IMR-90 (cell line): ENCODE results near the gene HSPA12A. TPM values are rescaled to one million over a fixed set of nuclear protein-coding genes. Genes with fewer than 3 reads are reported as not detected.

Source experiments
- ATAC-seq: fragments of 200-7000 bp; cut with Tn5 transposase; 2 replicates; pipeline ENCODE4 v1.9.1; 2020; ENCODE audit warnings: low read depth, mild to moderate bottlenecking, moderate library complexity
- BruUV-seq: library from RNA; stranded (reverse); fragments of 400-500 nt; replicated peaks from 2 replicates; lab custom pipeline; 2021; lab: Mats Ljungman, UMichigan
- CTCF ChIA-PET: fragments of 300-600 bp; formaldehyde crosslinking; extraction: SDS; loops from one replicate; lab custom pipeline; 2021; ENCODE audit warnings: antibody characterized with exemption; lab: Yijun Ruan, JAX
- POLR2A ChIA-PET: fragments of 300-600 bp; sonication (Branson Sonifier 250); formaldehyde crosslinking; loops from one replicate; lab custom pipeline; 2022; ENCODE audit warnings: antibody characterized with exemption; ENCODE audit not compliant: unreplicated experiment; lab: Charles Lee
- DNase-seq: peaks from one replicate; pipeline ENCODE4 v3.0.0; 2013
- H2AFZ ChIP-seq: replicated peaks from 2 replicates; pipeline ENCODE3; 2013; ENCODE audit warnings: low read length, mild to moderate bottlenecking; ENCODE audit not compliant: poor library complexity
- H2AK5ac ChIP-seq: 2 replicates; pipeline ENCODE4 v1.6.1; 2013; ENCODE audit warnings: low read depth, low read length, inconsistent platforms
- H2AK9ac ChIP-seq: replicated peaks from 2 replicates; pipeline ENCODE3; 2013; ENCODE audit warnings: mild to moderate bottlenecking, low read depth, low read length, moderate library complexity; ENCODE audit not compliant: poor library complexity
- H2BK120ac ChIP-seq: 2 replicates; pipeline ENCODE4 v1.6.1; 2013; ENCODE audit warnings: low read depth, low read length, inconsistent platforms
- H2BK15ac ChIP-seq: 3 replicates; pipeline ENCODE4 v1.6.1; 2013; ENCODE audit warnings: low read depth, low read length, inconsistent platforms
- H2BK20ac ChIP-seq: 2 replicates; pipeline ENCODE4 v1.6.1; 2013; ENCODE audit warnings: low read depth, mild to moderate bottlenecking, inconsistent platforms, low read length, moderate library complexity
- H2BK5ac ChIP-seq: 2 replicates; pipeline ENCODE4 v1.6.1; 2013; ENCODE audit warnings: mild to moderate bottlenecking, low read depth, low read length, inconsistent platforms; ENCODE audit not compliant: poor library complexity, severe bottlenecking
- H3K14ac ChIP-seq: replicated peaks from 2 replicates; pipeline ENCODE4 v1.6.1; 2013; ENCODE audit warnings: low read depth, low read length, inconsistent platforms
- H3K18ac ChIP-seq: 2 replicates; pipeline ENCODE4 v1.6.1; 2013; ENCODE audit warnings: low read depth, low read length, control low read depth
- H3K23ac ChIP-seq: 2 replicates; pipeline ENCODE4 v1.6.1; 2013; ENCODE audit warnings: low read depth, low read length, inconsistent platforms
- H3K27ac ChIP-seq: 2 replicates; pipeline ENCODE4 v1.5.1; 2013; ENCODE audit warnings: mild to moderate bottlenecking, control low read depth, low read length; ENCODE audit not compliant: insufficient read depth
- H3K27me3 ChIP-seq: 2 replicates; pipeline ENCODE4 v1.6.1; 2013; ENCODE audit warnings: low read length; ENCODE audit not compliant: control insufficient read depth, insufficient read depth
- H3K36me3 ChIP-seq: 2 replicates; pipeline ENCODE4 v1.6.1; 2013; ENCODE audit warnings: low read length, mixed read lengths; ENCODE audit not compliant: control insufficient read depth, insufficient read depth
- H3K4ac ChIP-seq: 2 replicates; pipeline ENCODE4 v1.6.1; 2013; ENCODE audit warnings: low read depth, low read length, inconsistent platforms
- H3K4me1 ChIP-seq: 2 replicates; pipeline ENCODE4 v1.6.1; 2013; ENCODE audit warnings: low read length, mixed read lengths; ENCODE audit not compliant: control insufficient read depth, insufficient read depth
- H3K4me2 ChIP-seq: 2 replicates; pipeline ENCODE4 v1.6.1; 2013; ENCODE audit warnings: low read depth, mild to moderate bottlenecking, control low read depth, low read length, moderate library complexity
- H3K4me3 ChIP-seq: 2 replicates; pipeline ENCODE4 v1.5.1; 2013; ENCODE audit warnings: low read depth, mild to moderate bottlenecking, control low read depth, low read length, moderate library complexity; ENCODE audit not compliant: insufficient read depth
- H3K56ac ChIP-seq: 2 replicates; pipeline ENCODE4 v1.6.1; 2013; ENCODE audit warnings: low read length, inconsistent platforms; ENCODE audit not compliant: insufficient read depth; ENCODE audit errors: extremely low read depth
- H3K79me1 ChIP-seq, 2 experiments: 2 replicates each; pipeline ENCODE4 v1.6.1; 2013; ENCODE audit warnings: low read length in 2 of 2, inconsistent platforms in 1 of 2, low read depth in 1 of 2
- H3K9ac ChIP-seq: 2 replicates; pipeline ENCODE4 v1.6.1; 2013; ENCODE audit warnings: low read depth, low read length, control low read depth
- H3K9me1 ChIP-seq: 2 replicates; pipeline ENCODE4 v1.6.1; 2013; ENCODE audit warnings: low read length, inconsistent platforms; ENCODE audit not compliant: insufficient read depth
- H3K9me3 ChIP-seq: 2 replicates; pipeline ENCODE4 v1.6.1; 2013; ENCODE audit warnings: low read length; ENCODE audit not compliant: control insufficient read depth, insufficient read depth
- H4K20me1 ChIP-seq: 2 replicates; pipeline ENCODE4 v1.6.1; 2013; ENCODE audit warnings: low read length, inconsistent platforms; ENCODE audit not compliant: insufficient read depth
- H4K5ac ChIP-seq: 2 replicates; pipeline ENCODE4 v1.6.1; 2013; ENCODE audit warnings: mild to moderate bottlenecking, low read depth, low read length, control low read depth
- H4K8ac ChIP-seq, 2 experiments: 2 replicates each; pipeline ENCODE4 v1.6.1; 2013; ENCODE audit warnings: low read depth in 2 of 2, low read length in 2 of 2, control low read depth in 1 of 2, inconsistent platforms in 1 of 2
- H4K91ac ChIP-seq: 2 replicates; pipeline ENCODE4 v1.6.1; 2013; ENCODE audit warnings: low read depth, low read length, inconsistent platforms; ENCODE audit not compliant: insufficient read depth
- BHLHE40 ChIP-seq: fragments of 150-350 bp; IDR thresholded peaks from 2 replicates; pipeline ENCODE4 v1.6.1; 2016; ENCODE audit warnings: mild to moderate bottlenecking, low read depth, low read length
- CEBPB ChIP-seq: IDR thresholded peaks from 2 replicates; pipeline ENCODE4 v1.6.1; 2012; ENCODE audit warnings: low read depth, low read length, improper control_type of control experiment
- CHD1 ChIP-seq: IDR thresholded peaks from 2 replicates; pipeline ENCODE4 v1.6.1; 2012; ENCODE audit warnings: low read depth, low read length, improper control_type of control experiment
- FOS ChIP-seq: fragments of 150-350 bp; IDR thresholded peaks from 2 replicates; pipeline ENCODE4 v1.6.1; 2016; ENCODE audit warnings: low read depth, low read length
- MAFK ChIP-seq: IDR thresholded peaks from 2 replicates; pipeline ENCODE4 v1.6.1; 2012; ENCODE audit warnings: low read depth, low read length, improper control_type of control experiment
- MXI1 ChIP-seq: IDR thresholded peaks from 2 replicates; pipeline ENCODE4 v1.6.1; 2012; ENCODE audit warnings: low read depth, mild to moderate bottlenecking, low read length, moderate library complexity, borderline replicate concordance
- NFE2L2 ChIP-seq: fragments of 150-350 bp; IDR thresholded peaks from 2 replicates; pipeline ENCODE4 v1.6.1; 2016; ENCODE audit warnings: low read depth, mild to moderate bottlenecking, low read length
- POLR2A ChIP-seq: IDR thresholded peaks from 2 replicates; pipeline ENCODE4 v1.6.1; 2012; ENCODE audit warnings: mild to moderate bottlenecking, low read depth, low read length
- RAD21 ChIP-seq: IDR thresholded peaks from 2 replicates; pipeline ENCODE4 v1.6.1; 2012; ENCODE audit warnings: low read length, improper control_type of control experiment
- RCOR1 ChIP-seq: IDR thresholded peaks from 2 replicates; pipeline ENCODE4 v1.6.1; 2012; ENCODE audit warnings: mild to moderate bottlenecking, low read length, improper control_type of control experiment; ENCODE audit not compliant: insufficient replicate concordance
- RFX5 ChIP-seq: IDR thresholded peaks from 2 replicates; pipeline ENCODE4 v1.8.0; 2012; ENCODE audit warnings: low read depth, mild to moderate bottlenecking, low read length, moderate library complexity
- SMC3 ChIP-seq: fragments of 150-350 bp; IDR thresholded peaks from 2 replicates; pipeline ENCODE4 v1.6.1; 2016; ENCODE audit warnings: low read depth, mild to moderate bottlenecking, antibody characterized with exemption, low read length, moderate library complexity
- WGBS, 2 experiments: methylation state at CpG; one replicate each; pipeline versions ENCODE4 v1.1.5 to v1.1.7; 2013; ENCODE audit warnings: missing lambda C conversion rate in 2 of 2; ENCODE audit not compliant: insufficient read length in 1 of 2; ENCODE audit errors: extremely low coverage in 2 of 2; 5-methylcytosine and 5-hydroxymethylcytosine counted together
- dilution Hi-C: fragments of 300-500 bp; cut with HindIII; formaldehyde crosslinking; loops from one replicate; pipeline ENCODE4 v1.14.3; 2018; ENCODE audit warnings: low sequenced_read_pairs; ENCODE audit not compliant: unreplicated experiment
- in situ Hi-C: fragments of 300-500 bp; cut with MboI; formaldehyde crosslinking; loops from 3 replicates; pipeline ENCODE4 v1.14.3; 2019; ENCODE audit warnings: low sequenced_read_pairs, inconsistent platforms, mixed read lengths
- intact Hi-C: fragments of 100-400 bp; cut with micrococcal nuclease; formaldehyde crosslinking; loops from 2 replicates; pipeline ENCODE4 v1.10.0; 2022
- polyA plus RNA-seq, 3 experiments: library from polyadenylated mRNA; depleted of rRNA; stranded (reverse); fragments of >200 nt; gene quantifications; 2 replicates each; pipeline ENCODE4 v1.2.3, GENCODE V29; 2012; ENCODE audit warnings: low replicate concordance in 1 of 3
- total RNA-seq: library from RNA; depleted of rRNA; stranded (reverse); fragments of >200 nt; gene quantifications from 2 replicates; pipeline ENCODE4 v1.2.3, GENCODE V29; 2012
- TF ChIP-seq, protein P1 (sequence below): conservative IDR thresholded peaks from 2 replicates; pipeline ENCODE4 v1.5.1; 2012; ENCODE audit warnings: mild to moderate bottlenecking, low read depth, low read length, improper control_type of control experiment
- TF ChIP-seq, protein P2 (sequence below): fragments of 150-350 bp; IDR thresholded peaks from 2 replicates; pipeline ENCODE4 v1.6.1; 2017; ENCODE audit warnings: mild to moderate bottlenecking, antibody characterized with exemption, low read length, low read depth
- TF ChIP-seq, protein P3 (sequence below): fragments of 150-350 bp; IDR thresholded peaks from 2 replicates; pipeline ENCODE4 v1.6.1; 2016; ENCODE audit warnings: low read depth, mild to moderate bottlenecking, low read length, moderate library complexity, borderline replicate concordance

Gene HSPA12A
- total and polyA plus RNA-seq, 2 of the 4 experiments (the other 2 are of a cell fraction) = 16.1 to 16.7 TPM

DNA sequence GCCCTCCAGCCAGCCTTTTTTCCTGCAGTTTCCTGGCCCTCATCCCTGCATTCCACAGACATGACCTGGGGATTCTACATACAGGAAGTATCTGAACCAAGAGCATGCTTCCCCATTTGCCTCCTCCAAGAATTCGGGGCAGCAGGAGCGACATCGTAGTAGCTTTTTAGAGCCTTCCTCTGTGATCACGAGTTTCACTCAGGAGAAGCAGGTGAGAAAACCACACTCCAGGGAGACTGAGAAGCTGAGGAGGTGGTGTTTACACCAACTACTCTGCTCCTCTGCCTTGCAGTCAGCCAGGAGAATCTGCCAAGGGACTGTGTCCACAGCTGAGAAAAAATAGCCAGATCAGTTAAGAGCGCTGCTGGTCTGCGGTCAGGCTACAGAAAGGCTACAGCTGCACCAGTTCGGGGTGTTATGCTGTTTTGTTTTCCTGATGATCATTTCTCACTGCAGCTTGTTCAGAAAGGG, 54.1 kb downstream of the HSPA12A start:
- peak overlapping the region; percentile 35 for H3K14ac ChIP-seq
- DNase-seq = peak; percentile 80
- H3K18ac ChIP-seq = 0 out of 2 replicates have a peak overlapping the region, but pooled peaks have one; percentile 32
- dilution Hi-C loops (loop anchor here (25.0 kb wide), 1 partner anchor 99 kb away; no protein-coding TSS in a partner anchor), in situ Hi-C loops (no loop called here), intact Hi-C loops (loop anchor here (2.0 kb wide), 1 partner anchor 487 kb away; no protein-coding TSS in a partner anchor)
- peak overlapping the region; percentile 60 for H2BK120ac ChIP-seq
- peak overlapping the region; percentile 9; the same call in 1 of the 2 replicates for H3K4me3 ChIP-seq
- H4K5ac ChIP-seq = peak overlapping the region; percentile 31; the same call in 1 of the 2 replicates
- no TSS peak for BruUV-seq
- peak overlapping the region; percentile 53 for H2BK5ac ChIP-seq
- peak; percentile 86 for ATAC-seq
- 7% methylated on average over 2 of the region's 7 CpGs; no CpG with 5 or more reads in 1 of the 2 experiments for WGBS, 2 experiments
- POLR2A ChIA-PET = interaction anchor here (0.6 kb wide), 1 partner anchor 27 kb away, joined by 14 read pairs; no protein-coding TSS in a partner anchor
- H3K56ac ChIP-seq = peak overlapping the region; percentile 29; the same call in 1 of the 2 replicates
- no peak overlapping the region; the same call in 2 of the 3 replicates for H2BK15ac ChIP-seq
- peak overlapping the region; percentile 76 for H3K4ac ChIP-seq
- H3K4me1 ChIP-seq = peaks cover 14% of the 10 kb centered on the region
- peak overlapping the region; percentile 82 for H3K4me2 ChIP-seq
- H3K36me3 ChIP-seq = no peaks in the 10 kb centered on the region
- no peaks in the 10 kb centered on the region for H3K9me3 ChIP-seq
- peak overlapping the region; percentile 86 for H3K27ac ChIP-seq
- no peak overlapping the region for H2AK9ac ChIP-seq
- H4K20me1 ChIP-seq = no peaks in the 10 kb centered on the region
- H4K91ac ChIP-seq = peak overlapping the region; percentile 58
- H4K8ac ChIP-seq = peak overlapping the region; percentile 62 to 70; a peak in 3 of 4 replicates
- peaks cover 9% of the 10 kb centered on the region for H3K9me1 ChIP-seq
- peak overlapping the region; percentile 14 for H3K9ac ChIP-seq
- CTCF ChIA-PET = interaction anchor here (1.2 to 4.9 kb wide), 3 partner anchors 88 to 108 kb away, joined by 3 to 39 read pairs (median 4); no protein-coding TSS in a partner anchor
- H3K23ac ChIP-seq = peak overlapping the region; percentile 49
- no peak overlapping the region; the same call in 1 of the 2 replicates for H2AK5ac ChIP-seq
- H3K27me3 ChIP-seq = no peaks in the 10 kb centered on the region
- H3K79me1 ChIP-seq = 0 out of 4 replicates have a peak, but pooled peaks cover 0 to 3% of the 10 kb centered on the region in 2 experiments
- peak overlapping the region; percentile 66 for H2AFZ ChIP-seq
- peak overlapping the region; percentile 60 for H2BK20ac ChIP-seq
- TF ChIP-seq MXI1 = no peak; the same call in 1 of the 2 replicates
- no peak for TF ChIP-seq NFE2L2
- TF ChIP-seq BHLHE40 = no peak
- no peak for TF ChIP-seq RAD21
- no peak for TF ChIP-seq RFX5
- TF ChIP-seq, protein P1, sequence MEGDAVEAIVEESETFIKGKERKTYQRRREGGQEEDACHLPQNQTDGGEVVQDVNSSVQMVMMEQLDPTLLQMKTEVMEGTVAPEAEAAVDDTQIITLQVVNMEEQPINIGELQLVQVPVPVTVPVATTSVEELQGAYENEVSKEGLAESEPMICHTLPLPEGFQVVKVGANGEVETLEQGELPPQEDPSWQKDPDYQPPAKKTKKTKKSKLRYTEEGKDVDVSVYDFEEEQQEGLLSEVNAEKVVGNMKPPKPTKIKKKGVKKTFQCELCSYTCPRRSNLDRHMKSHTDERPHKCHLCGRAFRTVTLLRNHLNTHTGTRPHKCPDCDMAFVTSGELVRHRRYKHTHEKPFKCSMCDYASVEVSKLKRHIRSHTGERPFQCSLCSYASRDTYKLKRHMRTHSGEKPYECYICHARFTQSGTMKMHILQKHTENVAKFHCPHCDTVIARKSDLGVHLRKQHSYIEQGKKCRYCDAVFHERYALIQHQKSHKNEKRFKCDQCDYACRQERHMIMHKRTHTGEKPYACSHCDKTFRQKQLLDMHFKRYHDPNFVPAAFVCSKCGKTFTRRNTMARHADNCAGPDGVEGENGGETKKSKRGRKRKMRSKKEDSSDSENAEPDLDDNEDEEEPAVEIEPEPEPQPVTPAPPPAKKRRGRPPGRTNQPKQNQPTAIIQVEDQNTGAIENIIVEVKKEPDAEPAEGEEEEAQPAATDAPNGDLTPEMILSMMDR = no peak
- no peak for TF ChIP-seq CHD1
- TF ChIP-seq RCOR1 = no peak
- no peak for TF ChIP-seq POLR2A
- no peak for TF ChIP-seq FOS
- TF ChIP-seq CEBPB = no peak
- TF ChIP-seq, protein P2, sequence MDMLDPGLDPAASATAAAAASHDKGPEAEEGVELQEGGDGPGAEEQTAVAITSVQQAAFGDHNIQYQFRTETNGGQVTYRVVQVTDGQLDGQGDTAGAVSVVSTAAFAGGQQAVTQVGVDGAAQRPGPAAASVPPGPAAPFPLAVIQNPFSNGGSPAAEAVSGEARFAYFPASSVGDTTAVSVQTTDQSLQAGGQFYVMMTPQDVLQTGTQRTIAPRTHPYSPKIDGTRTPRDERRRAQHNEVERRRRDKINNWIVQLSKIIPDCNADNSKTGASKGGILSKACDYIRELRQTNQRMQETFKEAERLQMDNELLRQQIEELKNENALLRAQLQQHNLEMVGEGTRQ = no peak
- no peak for TF ChIP-seq SMC3
- no peak for TF ChIP-seq MAFK
- TF ChIP-seq, protein P3, sequence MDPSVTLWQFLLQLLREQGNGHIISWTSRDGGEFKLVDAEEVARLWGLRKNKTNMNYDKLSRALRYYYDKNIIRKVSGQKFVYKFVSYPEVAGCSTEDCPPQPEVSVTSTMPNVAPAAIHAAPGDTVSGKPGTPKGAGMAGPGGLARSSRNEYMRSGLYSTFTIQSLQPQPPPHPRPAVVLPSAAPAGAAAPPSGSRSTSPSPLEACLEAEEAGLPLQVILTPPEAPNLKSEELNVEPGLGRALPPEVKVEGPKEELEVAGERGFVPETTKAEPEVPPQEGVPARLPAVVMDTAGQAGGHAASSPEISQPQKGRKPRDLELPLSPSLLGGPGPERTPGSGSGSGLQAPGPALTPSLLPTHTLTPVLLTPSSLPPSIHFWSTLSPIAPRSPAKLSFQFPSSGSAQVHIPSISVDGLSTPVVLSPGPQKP = no peak
